Measurements from ENCODE around the gene KRTDAP.

The KRTDAP gene

GRCh38 chr19:35512831-35513627, 22.8 kb upstream of the KRTDAP start:
- no peak for DNase-seq

- no peak for DNase-seq
Observed at GRCh38 chr19:35511337-35511736, 21.1 kb upstream of the KRTDAP start.

- DNase-seq, result no peak
Observed at GRCh38 chr19:35510626-35510964, 20.3 kb upstream of the KRTDAP start.

- peak; percentile 51 for DNase-seq
Observed at GRCh38 chr19:35509861-35510625, 19.8 kb upstream of the KRTDAP start.

- DNase-seq, result no peak
Observed at GRCh38 chr19:35509018-35509652, 18.9 kb upstream of the KRTDAP start.

GRCh38 chr19:35508129-35508528, 17.9 kb upstream of the KRTDAP start:
- DNase-seq, result no peak

GRCh38 chr19:35507561-35507960, 17.3 kb upstream of the KRTDAP start:
- DNase-seq, result no peak

GRCh38 chr19:35506011-35506410, 15.7 kb upstream of the KRTDAP start:
- no peak for DNase-seq

GRCh38 chr19:35502751-35503150, 12.5 kb upstream of the KRTDAP start:
- DNase-seq, result no peak

- DNase-seq, result no peak
Observed at GRCh38 chr19:35501684-35502083, 11.4 kb upstream of the KRTDAP start.

- DNase-seq, result no peak
Observed at GRCh38 chr19:35500611-35501010, 10.3 kb upstream of the KRTDAP start.

- DNase-seq, result no peak
Observed at GRCh38 chr19:35498984-35499527, 8.8 kb upstream of the KRTDAP start.

- no peak for DNase-seq
Observed at GRCh38 chr19:35498220-35498619, 8.0 kb upstream of the KRTDAP start.

GRCh38 chr19:35497406-35497805, 7.1 kb upstream of the KRTDAP start:
- DNase-seq, result no peak

GRCh38 chr19:35495107-35496064, 5.1 kb upstream of the KRTDAP start:
- peak; percentile 25 for DNase-seq

- no peak for DNase-seq
Observed at GRCh38 chr19:35493971-35494370, 3.7 kb upstream of the KRTDAP start.

GRCh38 chr19:35491836-35492360, 1.6 kb upstream of the KRTDAP start:
- DNase-seq, result no peak

GRCh38 chr19:35488677-35489076, 1.6 kb downstream of the KRTDAP start:
- DNase-seq, result no peak

GRCh38 chr19:35487656-35488182, 2.5 kb downstream of the KRTDAP start:
- DNase-seq, result no peak

- DNase-seq, result no peak
Observed at GRCh38 chr19:35486268-35486708, 4.0 kb downstream of the KRTDAP start.

- no peak for DNase-seq
Observed at GRCh38 chr19:35484252-35485036, 5.8 kb downstream of the KRTDAP start.

Measured in NCI-H1436 (cell line).